Liver (tissue), 3 donors: ENCODE results near the gene PRCD.

ENCODE experiments used
- EGR1 ChIP-seq, 2 donors: IDR thresholded peaks; 2 replicates each; pipeline ENCODE4 v1.6.1; 2016 to 2018; ENCODE audit warnings: antibody characterized with exemption in 2 of 2, low read depth in 2 of 2
- GABPA ChIP-seq, 2 donors: IDR thresholded peaks in 1 of 2; conservative IDR thresholded peaks in 1 of 2; 2 replicates each; pipeline ENCODE4 v1.6.1; 2016; ENCODE audit warnings: antibody characterized with exemption in 2 of 2, mild to moderate bottlenecking in 1 of 2, moderate library complexity in 1 of 2
- JUND ChIP-seq, 2 donors: IDR thresholded peaks; 2 replicates each; pipeline ENCODE4 v1.6.1; 2016; ENCODE audit warnings: antibody characterized with exemption in 2 of 2
- RAD21 ChIP-seq, 2 donors: IDR thresholded peaks; 2 replicates each; pipeline ENCODE4 v1.6.1; 2016; ENCODE audit warnings: antibody characterized with exemption in 2 of 2, mild to moderate bottlenecking in 2 of 2
- SP1 ChIP-seq: IDR thresholded peaks from 2 replicates; pipeline ENCODE4 v1.6.1; 2018; ENCODE audit warnings: antibody characterized with exemption, mild to moderate bottlenecking
- YY1 ChIP-seq: IDR thresholded peaks from 2 replicates; pipeline ENCODE4 v1.6.1; 2016; ENCODE audit warnings: antibody characterized with exemption, mild to moderate bottlenecking
- TF ChIP-seq, protein P1 (sequence below): fragments of 150-350 bp; IDR thresholded peaks from 2 replicates; pipeline ENCODE4 v1.5.1; 2017; ENCODE audit warnings: improper control_type of control experiment, low read depth, low read length; ENCODE audit not compliant: missing input control
- TF ChIP-seq, protein P2 (sequence below): IDR thresholded peaks from 2 replicates; pipeline ENCODE4 v1.6.1; 2016; ENCODE audit warnings: antibody characterized with exemption
- TF ChIP-seq, protein P3 (sequence below): IDR thresholded peaks from 2 replicates; pipeline ENCODE4 v1.6.1; 2016; ENCODE audit warnings: antibody characterized with exemption
- TF ChIP-seq, protein P4 (sequence below): IDR thresholded peaks from 2 replicates; pipeline ENCODE4 v1.6.1; 2016; ENCODE audit warnings: antibody characterized with exemption
- donor health status: healthy.
- donor health status: healthy.

DNA sequence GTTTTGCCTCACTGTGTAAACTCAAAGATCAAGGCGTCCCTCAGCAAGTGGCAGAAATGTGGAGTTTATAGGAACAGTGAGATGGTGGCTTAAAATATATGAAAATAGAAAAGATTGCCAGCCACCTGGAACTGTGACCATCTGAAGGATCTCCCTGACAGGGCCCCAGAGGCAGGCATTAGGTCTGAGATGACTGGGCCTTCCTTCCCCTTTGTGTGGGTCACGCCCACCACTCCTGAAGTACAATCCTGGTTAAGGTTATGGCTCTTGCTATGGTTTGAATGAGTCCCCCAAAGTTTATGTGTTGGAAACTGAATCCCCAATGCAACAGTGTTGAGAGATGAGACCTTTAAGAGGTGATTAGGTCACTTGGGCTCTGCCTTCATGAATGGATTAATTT, 39.4 kb downstream of the PRCD start:
- TF ChIP-seq, protein P1, sequence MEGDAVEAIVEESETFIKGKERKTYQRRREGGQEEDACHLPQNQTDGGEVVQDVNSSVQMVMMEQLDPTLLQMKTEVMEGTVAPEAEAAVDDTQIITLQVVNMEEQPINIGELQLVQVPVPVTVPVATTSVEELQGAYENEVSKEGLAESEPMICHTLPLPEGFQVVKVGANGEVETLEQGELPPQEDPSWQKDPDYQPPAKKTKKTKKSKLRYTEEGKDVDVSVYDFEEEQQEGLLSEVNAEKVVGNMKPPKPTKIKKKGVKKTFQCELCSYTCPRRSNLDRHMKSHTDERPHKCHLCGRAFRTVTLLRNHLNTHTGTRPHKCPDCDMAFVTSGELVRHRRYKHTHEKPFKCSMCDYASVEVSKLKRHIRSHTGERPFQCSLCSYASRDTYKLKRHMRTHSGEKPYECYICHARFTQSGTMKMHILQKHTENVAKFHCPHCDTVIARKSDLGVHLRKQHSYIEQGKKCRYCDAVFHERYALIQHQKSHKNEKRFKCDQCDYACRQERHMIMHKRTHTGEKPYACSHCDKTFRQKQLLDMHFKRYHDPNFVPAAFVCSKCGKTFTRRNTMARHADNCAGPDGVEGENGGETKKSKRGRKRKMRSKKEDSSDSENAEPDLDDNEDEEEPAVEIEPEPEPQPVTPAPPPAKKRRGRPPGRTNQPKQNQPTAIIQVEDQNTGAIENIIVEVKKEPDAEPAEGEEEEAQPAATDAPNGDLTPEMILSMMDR = no peak
- no peak for TF ChIP-seq GABPA (IDR thresholded peaks at IDR 0.05 in 1 of 2, conservative IDR thresholded peaks at IDR 0.05 in 1 of 2)
- TF ChIP-seq, protein P2, sequence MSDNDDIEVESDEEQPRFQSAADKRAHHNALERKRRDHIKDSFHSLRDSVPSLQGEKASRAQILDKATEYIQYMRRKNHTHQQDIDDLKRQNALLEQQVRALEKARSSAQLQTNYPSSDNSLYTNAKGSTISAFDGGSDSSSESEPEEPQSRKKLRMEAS = no peak
- TF ChIP-seq, protein P3, sequence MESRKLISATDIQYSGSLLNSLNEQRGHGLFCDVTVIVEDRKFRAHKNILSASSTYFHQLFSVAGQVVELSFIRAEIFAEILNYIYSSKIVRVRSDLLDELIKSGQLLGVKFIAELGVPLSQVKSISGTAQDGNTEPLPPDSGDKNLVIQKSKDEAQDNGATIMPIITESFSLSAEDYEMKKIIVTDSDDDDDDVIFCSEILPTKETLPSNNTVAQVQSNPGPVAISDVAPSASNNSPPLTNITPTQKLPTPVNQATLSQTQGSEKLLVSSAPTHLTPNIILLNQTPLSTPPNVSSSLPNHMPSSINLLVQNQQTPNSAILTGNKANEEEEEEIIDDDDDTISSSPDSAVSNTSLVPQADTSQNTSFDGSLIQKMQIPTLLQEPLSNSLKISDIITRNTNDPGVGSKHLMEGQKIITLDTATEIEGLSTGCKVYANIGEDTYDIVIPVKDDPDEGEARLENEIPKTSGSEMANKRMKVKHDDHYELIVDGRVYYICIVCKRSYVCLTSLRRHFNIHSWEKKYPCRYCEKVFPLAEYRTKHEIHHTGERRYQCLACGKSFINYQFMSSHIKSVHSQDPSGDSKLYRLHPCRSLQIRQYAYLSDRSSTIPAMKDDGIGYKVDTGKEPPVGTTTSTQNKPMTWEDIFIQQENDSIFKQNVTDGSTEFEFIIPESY = no peak
- no peak for TF ChIP-seq EGR1 (IDR thresholded peaks at IDR 0.05; ENCODE audit: low read depth in 2 of 2)
- no peak for TF ChIP-seq YY1
- TF ChIP-seq JUND (IDR thresholded peaks at IDR 0.05) = no peak
- TF ChIP-seq, protein P4, sequence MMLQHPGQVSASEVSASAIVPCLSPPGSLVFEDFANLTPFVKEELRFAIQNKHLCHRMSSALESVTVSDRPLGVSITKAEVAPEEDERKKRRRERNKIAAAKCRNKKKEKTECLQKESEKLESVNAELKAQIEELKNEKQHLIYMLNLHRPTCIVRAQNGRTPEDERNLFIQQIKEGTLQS = no peak
- TF ChIP-seq SP1 = no peak
- no peak for TF ChIP-seq RAD21 (IDR thresholded peaks at IDR 0.05)
